Hepatocyte (in vitro differentiated cells): ENCODE results near the gene OGFR. TPM values are rescaled to one million over a fixed set of nuclear protein-coding genes. Genes with fewer than 3 reads are reported as not detected.
A peak's percentile ranks its signal among the peaks of the same experiment; 100 is the strongest.

ENCODE experiments used
- DNase-seq: peaks from one replicate; pipeline ENCODE4 v3.0.0-alpha.2; 2016; ENCODE audit warnings: low spot score
- H2AFZ ChIP-seq: fragments of 200-600 bp; sonication (generic); 2 replicates; pipeline ENCODE4 v1.6.0; 2016; ENCODE audit warnings: antibody characterized with exemption, mild to moderate bottlenecking
- H3K27ac ChIP-seq: fragments of 200-600 bp; sonication (generic); 2 replicates; pipeline ENCODE4 v1.5.1; 2016; ENCODE audit warnings: mild to moderate bottlenecking
- H3K27me3 ChIP-seq: fragments of 200-600 bp; sonication (generic); 2 replicates; pipeline ENCODE4 v1.6.1; 2016
- H3K36me3 ChIP-seq: fragments of 200-600 bp; sonication (generic); replicated peaks from 2 replicates; pipeline ENCODE4 v1.5.1; 2016; ENCODE audit warnings: low read depth; ENCODE audit not compliant: insufficient read depth
- H3K4me1 ChIP-seq: fragments of 200-600 bp; sonication (generic); 2 replicates; pipeline ENCODE4 v1.5.1; 2016; ENCODE audit warnings: mild to moderate bottlenecking, moderate library complexity; ENCODE audit not compliant: insufficient read depth
- H3K4me2 ChIP-seq: fragments of 200-600 bp; sonication (generic); 2 replicates; pipeline ENCODE4 v1.6.0; 2016
- H3K4me3 ChIP-seq: fragments of 200-600 bp; sonication (generic); 2 replicates; pipeline ENCODE4 v1.5.1; 2016; ENCODE audit warnings: mild to moderate bottlenecking
- H3K79me2 ChIP-seq: fragments of 200-600 bp; sonication (generic); 2 replicates; pipeline ENCODE4 v1.6.0; 2017; ENCODE audit warnings: mild to moderate bottlenecking
- H3K9me2 ChIP-seq: fragments of 200-600 bp; sonication (generic); replicated peaks from 2 replicates; pipeline ENCODE4 v1.6.0; 2017; ENCODE audit warnings: mild to moderate bottlenecking; ENCODE audit not compliant: insufficient read depth
- H3K9me3 ChIP-seq: fragments of 200-600 bp; sonication (generic); 2 replicates; pipeline ENCODE4 v1.5.1; 2016; ENCODE audit warnings: low read depth, mild to moderate bottlenecking
- H4K20me1 ChIP-seq: fragments of 200-600 bp; sonication (generic); 2 replicates; pipeline ENCODE4 v1.6.0; 2016; ENCODE audit warnings: mild to moderate bottlenecking; ENCODE audit not compliant: insufficient read depth, poor library complexity, severe bottlenecking
- CTCF ChIP-seq: fragments of 200-600 bp; sonication (generic); IDR thresholded peaks from 2 replicates; pipeline ENCODE4 v1.5.1; 2016; ENCODE audit warnings: antibody characterized with exemption, mild to moderate bottlenecking; ENCODE audit not compliant: poor library complexity
- EZH2 ChIP-seq: fragments of 200-600 bp; sonication (generic); IDR thresholded peaks from 2 replicates; pipeline ENCODE4 v1.6.1; 2016; ENCODE audit warnings: antibody characterized with exemption, mild to moderate bottlenecking, borderline replicate concordance
- EZH2phosphoT487 ChIP-seq: fragments of 200-600 bp; sonication (generic); IDR thresholded peaks from one replicate; pipeline ENCODE4 v1.6.1; 2018; ENCODE audit warnings: antibody characterized with exemption, mild to moderate bottlenecking, low read depth, moderate library complexity; ENCODE audit not compliant: unreplicated experiment, severe bottlenecking
- WGBS: methylation state at CpG from one replicate; pipeline ENCODE4 v1.1.6; 2016; ENCODE audit warnings: low lambda C conversion rate; ENCODE audit errors: missing lambda C conversion rate; 5-methylcytosine and 5-hydroxymethylcytosine counted together
- polyA plus RNA-seq: library from polyadenylated mRNA; unstranded; fragments of >200 nt; fragmentation: Nextera tagmentation; extraction: Ambion mirVana; gene quantifications from 2 replicates; pipeline ENCODE4 v1.2.1, GENCODE V29; 2016
- total RNA-seq: library from RNA; depleted of rRNA; stranded (reverse); fragments of >200 nt; gene quantifications from 2 replicates; pipeline ENCODE4 v1.2.3, GENCODE V29; 2014

OGFR gene
- total and polyA plus RNA-seq, 2 experiments from 2014 or later = 47.6 to 80.8 TPM

GRCh38 chr20:62824476-62825332, 20.1 kb downstream of the OGFR start:
- Histone ChIP-seq H3K4me2 (peak overlapping the region; percentile 96), H3K9me2 (no peaks in the 10 kb centered on the region)
- DNase-seq = peak; percentile 78

GRCh38 chr20:62825333-62825985, 20.8 kb downstream of the OGFR start:
- Histone ChIP-seq H3K9me2 (no peaks in the 10 kb centered on the region), H3K36me3 (no peaks in the 10 kb centered on the region), H3K4me1 (peaks cover 7% of the 10 kb centered on the region)

More at GRCh38 chr20:62824476-62825332, 20.1 kb downstream of the OGFR start:
- Histone ChIP-seq H2AFZ (peak overlapping the region; percentile 66), H3K36me3 (no peaks in the 10 kb centered on the region), H4K20me1 (no peaks in the 10 kb centered on the region), H3K9me3 (no peaks in the 10 kb centered on the region), H3K27ac (peak overlapping the region; percentile 63), H3K4me3 (no peak overlapping the region), H3K27me3 (no peaks in the 10 kb centered on the region), H3K4me1 (peaks cover 7% of the 10 kb centered on the region), H3K79me2 (no peaks in the 10 kb centered on the region)
- TF ChIP-seq EZH2phosphoT487 (no peak), EZH2 (no peak), CTCF (no peak)
- 68% methylated on average over 19 of the region's 36 CpGs for WGBS

GRCh38 chr20:62825986-62826645, 21.5 kb downstream of the OGFR start:
- 94% methylated on average over 24 of the region's 27 CpGs for WGBS
- Histone ChIP-seq H3K27me3 (no peaks in the 10 kb centered on the region), H4K20me1 (no peaks in the 10 kb centered on the region), H3K9me3 (no peaks in the 10 kb centered on the region), H3K4me3 (no peak overlapping the region), H3K9me2 (no peaks in the 10 kb centered on the region), H3K4me2 (no peak overlapping the region), H2AFZ (no peak overlapping the region), H3K27ac (no peak overlapping the region), H3K4me1 (peaks cover 7% of the 10 kb centered on the region), H3K36me3 (no peaks in the 10 kb centered on the region), H3K79me2 (no peaks in the 10 kb centered on the region)
- TF ChIP-seq EZH2phosphoT487 (no peak), EZH2 (no peak), CTCF (no peak)
- DNase-seq = no peak

More at GRCh38 chr20:62825333-62825985, 20.8 kb downstream of the OGFR start:
- DNase-seq = no peak
- peak overlapping the region; percentile 96 for H3K4me2 ChIP-seq
- TF ChIP-seq CTCF (no peak), EZH2 (no peak), EZH2phosphoT487 (no peak)
- H3K27ac ChIP-seq = no peak overlapping the region
- H3K79me2 ChIP-seq = no peaks in the 10 kb centered on the region
- no peak overlapping the region for H3K4me3 ChIP-seq
- no peaks in the 10 kb centered on the region for H3K27me3 ChIP-seq
- H3K9me3 ChIP-seq = no peaks in the 10 kb centered on the region
- H4K20me1 ChIP-seq = no peaks in the 10 kb centered on the region
- 87% methylated on average over 22 of the region's 22 CpGs for WGBS
- H2AFZ ChIP-seq = no peak overlapping the region
